Hippocampal formation (tissue), 2 donors: ENCODE data around the gene NOCT.
"Not testable (repeated sequence)": the region's sequence is repeated elsewhere in the genome, so short reads cannot be mapped to it uniquely, and the experiment has no call there.

Source experiments
- DNase-seq, 2 donors: peaks; one replicate each; lab custom pipeline; 2025; lab: John Stamatoyannopoulos, UW

The NOCT gene

DNA sequence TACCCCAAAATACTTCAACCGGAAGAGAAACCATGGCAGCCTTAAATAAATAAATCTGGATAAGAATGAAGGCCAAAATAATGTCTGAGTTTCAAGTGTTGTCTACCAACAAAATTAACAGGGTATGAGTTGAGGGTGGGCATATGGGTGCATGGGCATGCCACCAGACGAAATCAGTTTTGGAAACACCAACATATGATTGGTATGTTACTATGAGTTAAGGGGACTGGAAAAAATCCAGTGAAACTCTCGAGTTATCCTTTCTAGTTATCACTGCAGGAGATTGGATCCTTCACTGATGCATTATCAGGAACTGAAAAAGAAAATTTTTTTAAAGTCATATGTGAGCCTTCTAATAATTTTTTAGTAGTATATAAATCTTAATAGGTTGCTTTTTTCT, 32.4 kb downstream of the NOCT start:
- DNase-seq, result no peak

DNA sequence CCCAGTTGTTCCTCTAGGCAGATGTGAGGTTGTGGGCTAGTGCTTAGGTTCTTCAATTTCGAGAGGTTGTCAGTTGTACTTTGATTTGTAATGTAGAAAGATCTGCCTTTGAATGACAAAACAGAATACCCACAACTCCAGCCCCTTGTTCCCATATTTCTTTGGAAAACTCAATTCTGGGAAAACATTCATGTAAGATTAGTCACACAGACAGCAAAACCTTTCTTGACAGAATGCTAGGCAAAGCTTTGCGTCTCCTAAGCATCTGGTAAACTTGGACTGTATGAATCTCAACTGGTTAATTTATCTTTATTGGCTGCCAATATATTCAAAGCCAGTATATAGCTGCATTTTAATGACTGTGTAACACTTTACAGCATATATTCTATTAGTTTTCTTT, 34.9 kb downstream of the NOCT start:
- DNase-seq, result no peak

DNA sequence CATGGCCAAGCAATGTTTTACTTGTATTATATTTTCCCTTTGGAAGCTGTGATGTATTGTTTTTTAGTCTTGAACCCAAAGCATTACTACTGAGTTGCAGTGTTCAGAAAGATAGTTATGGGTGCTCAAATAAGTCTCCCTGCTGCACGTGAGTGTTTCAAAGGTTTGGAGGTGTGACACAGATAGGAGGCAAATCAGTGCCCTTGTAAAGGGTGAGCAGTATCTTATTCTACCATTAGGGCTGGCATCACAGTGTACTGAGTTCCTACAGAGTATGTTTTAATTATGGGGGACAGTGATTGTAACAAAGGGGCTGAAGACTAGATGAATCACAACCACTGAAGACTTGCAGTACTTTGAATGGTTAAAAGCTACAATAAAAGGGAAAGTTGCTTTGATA, 38.3 kb downstream of the NOCT start:
- DNase-seq, result no peak

- DNase-seq, result no peak
Observed at GRCh38 chr4:139054791-139055505, 39.4 kb downstream of the NOCT start.

DNA sequence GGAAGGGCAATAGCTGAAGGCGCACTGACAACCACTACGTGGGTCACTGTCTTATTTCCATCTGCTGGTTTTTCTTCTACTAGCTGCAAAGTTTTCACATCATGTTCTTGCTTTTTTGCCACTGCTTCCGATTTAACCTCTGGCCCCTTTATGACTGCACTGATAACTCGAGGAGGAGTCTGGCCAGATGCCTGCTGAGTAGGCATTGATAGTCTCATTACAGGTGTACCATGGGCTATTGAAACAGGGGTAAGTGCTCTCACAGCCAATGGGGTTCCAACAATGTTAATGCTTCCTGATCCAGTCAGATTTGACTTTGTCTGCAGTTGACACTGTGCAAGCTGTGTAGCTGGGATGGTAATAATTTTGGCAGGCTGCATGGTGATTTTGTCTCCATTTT, 43.4 kb downstream of the NOCT start:
- not testable (repeated sequence) for DNase-seq

DNA sequence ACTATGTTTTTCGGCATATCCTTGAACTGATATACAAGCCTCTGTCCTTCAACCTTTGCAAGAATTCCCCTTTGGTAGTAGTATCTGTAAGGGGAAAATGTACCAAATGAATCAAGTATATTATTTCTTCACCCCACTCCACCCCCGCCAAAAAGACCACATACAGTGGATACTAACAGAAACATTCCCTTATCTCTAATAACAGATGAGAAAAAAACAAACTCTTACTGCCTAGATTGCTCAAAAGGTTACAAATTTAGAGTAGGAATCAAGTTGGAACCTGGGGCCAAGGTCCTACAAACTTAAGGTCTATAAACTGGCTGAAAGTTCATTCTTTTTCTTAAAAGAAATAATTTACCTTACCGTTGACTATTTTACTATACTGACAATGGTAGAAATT, 45.0 kb downstream of the NOCT start:
- DNase-seq, result no peak

- no peak for DNase-seq
Observed at GRCh38 chr4:139076016-139076744, 60.6 kb downstream of the NOCT start.

DNA sequence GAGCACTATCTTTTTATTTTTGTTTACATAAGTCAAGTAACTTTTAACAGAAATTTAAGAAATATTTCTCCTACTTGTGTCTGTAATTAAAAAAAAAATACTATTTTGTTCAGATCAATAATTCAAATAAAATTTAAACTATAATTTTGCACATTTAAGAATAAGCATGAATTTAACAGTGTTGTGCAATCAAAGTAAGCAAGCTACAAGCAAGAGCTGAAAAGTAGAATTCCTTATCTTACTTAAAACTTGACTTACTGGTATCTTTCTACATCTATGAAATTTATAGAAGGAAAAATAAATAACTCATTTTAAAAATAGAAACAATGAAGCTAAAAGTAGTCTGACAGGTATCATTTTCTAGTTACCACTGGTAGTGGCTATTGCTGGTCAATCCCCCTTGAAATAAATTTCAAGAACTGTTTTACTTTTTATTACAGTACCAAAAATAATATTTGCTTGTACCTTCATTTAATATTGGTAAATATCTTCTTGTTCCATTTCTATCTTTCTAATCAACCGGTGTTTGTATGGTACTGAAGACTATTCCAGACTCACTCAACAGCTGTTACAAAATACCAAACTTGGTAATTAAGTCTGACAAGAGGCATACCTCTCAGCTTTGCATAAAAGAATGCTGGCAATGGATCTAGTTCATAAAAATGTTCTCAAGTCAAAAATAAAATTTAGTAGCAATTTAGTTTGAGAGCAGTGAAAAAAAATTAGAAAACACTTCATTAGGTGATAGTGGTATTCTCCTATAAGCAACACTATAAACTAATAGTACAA, 62.2 kb downstream of the NOCT start:
- DNase-seq, result no peak

GRCh38 chr4:139078926-139079325, 63.3 kb downstream of the NOCT start:
- no peak for DNase-seq

- peak; percentile 95 to 98 for DNase-seq
Observed at GRCh38 chr4:139082750-139083606, 67.4 kb downstream of the NOCT start.

DNA sequence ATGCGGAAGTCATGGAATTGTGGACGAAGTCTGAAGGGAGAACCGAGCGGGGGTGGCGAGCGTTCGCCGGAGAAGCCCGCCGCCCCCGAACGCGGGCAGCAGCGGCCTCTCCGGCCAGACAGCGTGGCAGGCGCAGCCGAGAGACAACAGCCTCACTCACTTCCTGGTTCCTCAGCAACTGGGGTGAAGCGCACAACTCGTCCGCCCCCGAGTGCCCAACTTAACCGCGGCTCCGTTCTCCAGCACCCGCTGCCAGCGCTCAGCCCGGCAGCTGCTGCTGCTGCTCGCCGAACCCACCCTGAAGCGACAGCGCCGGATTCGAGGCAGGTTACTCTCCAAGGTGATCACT, 68.0 kb downstream of the NOCT start:
- DNase-seq, result peak in 1 of 2 donors; percentile 58

GRCh38 chr4:139083956-139084803, 68.6 kb downstream of the NOCT start:
- DNase-seq, result peak; percentile 75 to 83

- no peak for DNase-seq
Observed at GRCh38 chr4:139084804-139085093, 69.2 kb downstream of the NOCT start.

- DNase-seq, result no peak
Observed at GRCh38 chr4:139085141-139085540, 69.6 kb downstream of the NOCT start.

DNA sequence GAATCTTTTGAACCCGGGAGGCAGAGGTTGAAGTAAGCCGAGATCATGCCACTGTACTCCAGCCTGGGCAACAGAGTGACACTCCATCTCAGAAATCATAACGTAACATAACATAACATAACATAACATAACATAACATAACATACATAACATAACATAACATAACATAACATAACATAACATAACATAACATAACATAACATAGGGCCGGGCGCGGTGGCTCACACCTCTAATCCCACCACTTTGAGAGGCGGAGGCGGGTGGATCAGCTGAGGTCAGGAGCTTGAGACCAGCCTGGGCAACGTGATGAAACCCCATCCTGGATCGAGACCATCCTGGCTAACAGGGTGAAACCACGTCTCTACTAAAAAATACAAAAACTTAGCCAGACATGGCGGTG, 76.7 kb downstream of the NOCT start:
- DNase-seq, result no peak
